Right lobe of liver (tissue), 4 donors: ENCODE measurements around the gene C1QTNF8.

Experiments
- CTCF ChIP-seq, 4 donors: fragments of 200-600 bp in 3 of 4; fragments of 450-650 bp in 1 of 4; IDR thresholded peaks; one replicate each; pipeline versions ENCODE4 v1.5.1 to v1.8.0; 2016 to 2022; ENCODE audit warnings: antibody characterized with exemption in 4 of 4, mild to moderate bottlenecking in 2 of 4
- POLR2A ChIP-seq: fragments of 450-650 bp; IDR thresholded peaks from one replicate; pipeline ENCODE4 v1.6.1; 2017; ENCODE audit warnings: antibody characterized with exemption, mild to moderate bottlenecking
- donor health status: DM: no; HTN: no; CAD: no.
- donor health status: DM: no; HTN: no; CAD: no.
- donor health status: DM: no; HTN: yes; CAD: no.

- no peak for TF ChIP-seq CTCF (IDR thresholded peaks at IDR 0.05)
- TF ChIP-seq POLR2A = no peak
Observed at GRCh38 chr16:1127101-1127500, 31.1 kb upstream of the C1QTNF8 start.
